ENCODE results near the gene TNFAIP8.

The TNFAIP8 gene

DNA sequence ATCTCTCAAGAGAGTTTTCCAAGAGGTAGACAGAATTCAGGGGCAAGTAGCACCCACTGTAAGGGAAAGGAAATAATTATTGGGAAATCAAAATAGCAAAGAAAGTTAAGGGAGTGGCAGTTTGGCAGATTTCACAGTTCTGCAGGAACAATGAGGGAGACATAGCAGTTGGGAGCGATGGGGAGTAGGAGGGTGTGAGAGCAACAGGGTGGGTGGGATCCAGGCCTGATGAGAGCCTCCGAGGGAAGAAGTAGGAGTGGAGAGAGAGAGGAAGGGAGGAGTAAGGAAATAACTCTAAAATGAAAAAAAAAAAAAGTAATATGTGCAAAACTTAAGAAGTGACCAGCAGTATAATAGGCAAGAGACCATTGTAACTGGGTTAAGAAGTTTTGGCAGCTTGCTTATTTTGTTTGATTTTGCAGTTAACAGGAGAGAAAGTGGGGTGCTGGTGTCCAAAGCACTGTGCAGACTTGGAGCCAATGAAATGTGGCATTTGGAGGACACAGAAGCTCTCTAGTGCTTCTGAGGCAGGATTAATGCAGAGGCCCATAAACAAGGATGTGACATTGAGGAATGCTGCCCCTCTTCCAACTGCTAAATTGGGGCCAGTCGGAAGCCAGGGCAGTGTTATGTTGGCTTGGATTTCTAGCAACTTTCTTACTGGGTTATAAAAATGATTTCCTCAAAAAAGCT is 10.2 kb downstream of the TNFAIP8 start:
- TF ChIP-seq, protein P1, sequence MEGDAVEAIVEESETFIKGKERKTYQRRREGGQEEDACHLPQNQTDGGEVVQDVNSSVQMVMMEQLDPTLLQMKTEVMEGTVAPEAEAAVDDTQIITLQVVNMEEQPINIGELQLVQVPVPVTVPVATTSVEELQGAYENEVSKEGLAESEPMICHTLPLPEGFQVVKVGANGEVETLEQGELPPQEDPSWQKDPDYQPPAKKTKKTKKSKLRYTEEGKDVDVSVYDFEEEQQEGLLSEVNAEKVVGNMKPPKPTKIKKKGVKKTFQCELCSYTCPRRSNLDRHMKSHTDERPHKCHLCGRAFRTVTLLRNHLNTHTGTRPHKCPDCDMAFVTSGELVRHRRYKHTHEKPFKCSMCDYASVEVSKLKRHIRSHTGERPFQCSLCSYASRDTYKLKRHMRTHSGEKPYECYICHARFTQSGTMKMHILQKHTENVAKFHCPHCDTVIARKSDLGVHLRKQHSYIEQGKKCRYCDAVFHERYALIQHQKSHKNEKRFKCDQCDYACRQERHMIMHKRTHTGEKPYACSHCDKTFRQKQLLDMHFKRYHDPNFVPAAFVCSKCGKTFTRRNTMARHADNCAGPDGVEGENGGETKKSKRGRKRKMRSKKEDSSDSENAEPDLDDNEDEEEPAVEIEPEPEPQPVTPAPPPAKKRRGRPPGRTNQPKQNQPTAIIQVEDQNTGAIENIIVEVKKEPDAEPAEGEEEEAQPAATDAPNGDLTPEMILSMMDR (IDR thresholded peaks at IDR 0.05; ENCODE audit: unreplicated experiment in 3 of 3): no peak
- no peaks in the 10 kb centered on the region for H3K36me3 Mint-ChIP-seq (ENCODE audit: low read depth)
- H3K27me3 Mint-ChIP-seq (ENCODE audit: low read depth): peaks cover 4% of the 10 kb centered on the region
- H3K9me3 Mint-ChIP-seq: no peaks in the 10 kb centered on the region
- H3K27ac Mint-ChIP-seq: peak overlapping the region; percentile 18 to 47 (median 25)
- peaks cover 32% of the 10 kb centered on the region for H3K4me1 Mint-ChIP-seq
- H3K4me3 Mint-ChIP-seq: no peak overlapping the region

DNA sequence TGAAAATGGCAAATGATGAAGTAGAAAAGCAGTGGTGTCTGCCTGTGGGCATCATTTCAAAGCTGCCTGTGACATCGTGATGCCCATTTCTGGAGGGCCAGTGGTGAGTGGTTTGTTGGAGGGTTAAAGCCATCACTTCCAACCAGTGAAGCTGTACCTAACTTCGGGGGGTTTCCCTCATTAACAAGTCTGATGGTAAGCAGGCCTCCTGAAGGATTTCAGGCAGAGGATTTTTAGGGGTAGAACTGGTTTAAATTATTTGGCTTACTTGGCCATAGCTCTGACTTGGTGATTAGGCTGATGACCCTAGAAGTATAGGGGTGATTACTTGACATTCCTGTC is 10.7 kb downstream of the TNFAIP8 start:
- Mint-ChIP-seq H3K36me3 (ENCODE audit: low read depth) (no peaks in the 10 kb centered on the region), H3K27ac (peak overlapping the region; percentile 18 to 47 (median 25)), H3K4me3 (no peak overlapping the region), H3K9me3 (no peaks in the 10 kb centered on the region), H3K27me3 (ENCODE audit: low read depth) (peaks cover 4% of the 10 kb centered on the region), H3K4me1 (peaks cover 31% of the 10 kb centered on the region)
- TF ChIP-seq, protein P1 (IDR thresholded peaks at IDR 0.05; ENCODE audit: unreplicated experiment in 3 of 3): no peak

DNA sequence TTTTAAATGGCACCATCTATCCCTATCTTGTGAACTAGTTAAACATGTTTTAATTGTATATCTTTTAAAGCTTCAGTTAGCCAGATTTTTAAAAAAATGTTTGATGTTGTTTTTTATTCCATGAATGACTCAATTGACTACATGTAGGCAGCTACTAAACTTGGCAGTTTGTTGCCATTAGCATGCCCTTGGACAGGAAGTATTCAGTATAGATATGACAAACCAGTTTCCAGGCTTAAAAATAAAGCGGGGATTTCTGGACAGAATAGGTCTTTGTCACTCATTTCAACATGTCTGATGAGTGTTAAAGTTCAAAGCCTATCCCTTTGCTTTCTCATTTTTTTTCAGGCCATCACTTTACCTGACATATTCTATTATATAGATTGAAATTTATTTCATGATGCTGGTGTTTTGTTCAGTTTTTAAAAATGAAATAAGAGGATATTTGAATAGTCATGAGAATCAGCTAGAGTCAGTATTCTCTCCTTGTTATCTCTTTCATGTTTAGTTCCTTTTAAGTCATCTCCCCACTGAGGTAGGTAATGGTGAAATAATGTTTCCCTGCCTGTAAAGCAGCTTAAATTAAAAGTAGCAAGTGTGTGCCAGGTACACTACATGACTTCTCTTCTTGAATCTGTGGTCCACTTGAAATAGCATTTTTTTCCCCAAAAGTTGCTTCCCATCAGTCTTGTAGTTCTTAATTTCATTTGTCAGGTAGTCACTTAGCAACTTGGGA is 11.9 kb downstream of the TNFAIP8 start:
- H3K4me3 Mint-ChIP-seq: no peak overlapping the region
- peak overlapping the region in 1 of 3 experiments; percentile 25 for H3K27ac Mint-ChIP-seq
- TF ChIP-seq, protein P1 (IDR thresholded peaks at IDR 0.05; ENCODE audit: unreplicated experiment in 3 of 3): no peak

DNA sequence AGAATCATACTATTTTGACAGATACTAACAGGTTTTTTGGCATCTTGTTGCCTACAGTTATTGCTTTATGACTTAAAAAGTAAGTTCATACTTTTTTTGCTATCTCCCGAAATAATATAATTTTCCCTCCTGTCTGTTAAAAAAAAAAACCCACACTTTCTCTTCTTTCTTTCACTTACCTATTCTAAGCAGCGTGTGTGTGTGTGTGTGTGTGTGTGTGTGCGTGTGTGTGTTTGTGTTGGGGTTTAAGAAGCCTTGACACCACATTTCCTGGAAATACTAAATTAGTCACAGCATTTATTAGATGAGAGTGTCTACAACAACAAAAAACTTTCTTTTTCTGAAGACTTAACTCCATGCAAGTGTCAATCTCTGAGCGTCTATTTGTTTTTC is 12.4 kb downstream of the TNFAIP8 start:
- Mint-ChIP-seq H3K4me1 (peaks cover 31% of the 10 kb centered on the region), H3K36me3 (ENCODE audit: low read depth) (no peaks in the 10 kb centered on the region), H3K27me3 (ENCODE audit: low read depth) (no peaks in the 10 kb centered on the region), H3K9me3 (no peaks in the 10 kb centered on the region), H3K4me3 (no peak overlapping the region), H3K27ac (peak overlapping the region in 2 of 3 experiments; percentile 10 to 77)
- TF ChIP-seq, protein P1 (IDR thresholded peaks at IDR 0.05; ENCODE audit: unreplicated experiment in 3 of 3): no peak

More for the DNA sequence above, 11.9 kb downstream of the TNFAIP8 start:
- Mint-ChIP-seq H3K36me3 (ENCODE audit: low read depth) (no peaks in the 10 kb centered on the region), H3K4me1 (peaks cover 31% of the 10 kb centered on the region), H3K9me3 (no peaks in the 10 kb centered on the region), H3K27me3 (ENCODE audit: low read depth) (peaks cover 3% of the 10 kb centered on the region)

DNA sequence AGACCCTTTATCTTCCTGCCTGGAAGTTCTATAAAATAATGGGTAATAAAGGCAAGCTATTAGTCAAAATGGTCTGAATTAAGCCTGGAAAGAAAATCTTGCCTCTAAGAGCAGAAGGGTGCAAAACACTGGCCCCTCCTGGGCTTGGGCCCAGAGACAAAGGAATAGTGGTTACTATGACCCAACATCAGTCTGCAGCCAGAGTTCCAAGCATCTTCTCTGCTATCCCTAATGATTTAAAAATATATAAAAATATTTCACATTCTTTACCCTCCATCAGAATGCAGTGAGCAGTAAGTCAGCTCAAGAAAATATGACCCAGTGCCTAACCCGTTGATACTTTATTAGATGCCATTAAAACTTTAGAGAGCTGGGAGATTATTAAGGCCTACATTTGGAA is 14.7 kb downstream of the TNFAIP8 start:
- no peak overlapping the region for H3K4me3 Mint-ChIP-seq

More for the DNA sequence above, 14.7 kb downstream of the TNFAIP8 start:
- H3K27me3 Mint-ChIP-seq (ENCODE audit: low read depth): no peaks in the 10 kb centered on the region
- H3K27ac Mint-ChIP-seq: peak overlapping the region in 2 of 3 experiments; percentile 52 to 79
- H3K9me3 Mint-ChIP-seq: no peaks in the 10 kb centered on the region
- H3K36me3 Mint-ChIP-seq (ENCODE audit: low read depth): no peaks in the 10 kb centered on the region
- TF ChIP-seq, protein P1 (IDR thresholded peaks at IDR 0.05; ENCODE audit: unreplicated experiment in 3 of 3): no peak
- H3K4me1 Mint-ChIP-seq: peaks cover 35% of the 10 kb centered on the region

All from nephron (organoid).